HFF-Myc (cell line): ENCODE measurements around the gene TCF15.

Experiments used
- DNase-seq: peaks from one replicate; pipeline ENCODE4 v3.0.0-alpha.2; 2011; ENCODE audit warnings: low read depth; ENCODE audit errors: extremely low read depth
- H3K4me3 ChIP-seq: replicated peaks from 2 replicates; pipeline ENCODE4 v1.5.1; 2011; ENCODE audit warnings: low read depth, mild to moderate bottlenecking, control low read depth, low read length
- TF ChIP-seq, protein P1 (sequence below): IDR thresholded peaks from 2 replicates; pipeline ENCODE4 v1.5.1; 2012; ENCODE audit warnings: mild to moderate bottlenecking, low read depth, low read length, control low read depth; ENCODE audit errors: missing control alignments

The TCF15 gene

DNA sequence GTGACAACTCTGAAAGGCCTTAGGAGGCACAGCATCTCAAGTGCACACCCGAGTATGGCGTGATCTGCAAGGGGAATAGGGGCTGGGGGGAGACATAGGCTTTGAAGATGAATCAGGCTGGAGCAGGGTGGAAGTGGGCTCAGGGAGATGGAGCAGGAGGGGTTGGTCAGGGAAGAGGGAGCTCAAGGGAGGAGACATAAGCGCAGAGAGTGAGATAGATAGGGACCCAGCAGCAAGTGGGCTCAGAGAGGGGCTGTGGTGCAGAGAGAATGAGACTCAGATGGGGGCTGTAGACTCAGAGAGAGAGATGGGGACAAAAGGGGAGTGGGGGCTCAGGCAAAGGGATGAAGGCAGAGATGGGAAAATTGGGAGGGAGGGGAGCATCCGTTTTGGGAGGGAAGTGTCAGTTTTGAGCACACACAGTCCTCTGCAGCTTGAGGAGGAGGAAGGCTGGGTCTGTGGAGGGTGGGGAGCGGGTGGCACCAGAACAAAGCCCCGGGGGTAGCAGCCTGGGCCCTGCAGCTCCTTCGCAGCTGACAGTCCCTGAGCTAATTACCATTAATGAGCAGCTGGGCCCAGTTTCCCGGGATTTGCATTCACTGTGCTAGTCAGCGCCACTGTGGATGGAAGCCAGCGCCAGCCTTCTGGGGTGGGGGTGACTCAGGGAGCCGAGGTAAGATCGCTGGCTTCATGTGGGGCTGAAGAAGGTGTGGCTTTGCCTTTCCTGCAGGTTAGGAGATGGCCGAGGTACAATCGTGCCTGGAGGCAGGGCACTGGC, 24.2 kb upstream of the TCF15 start:
- no peak overlapping the region for H3K4me3 ChIP-seq
- TF ChIP-seq, protein P1, sequence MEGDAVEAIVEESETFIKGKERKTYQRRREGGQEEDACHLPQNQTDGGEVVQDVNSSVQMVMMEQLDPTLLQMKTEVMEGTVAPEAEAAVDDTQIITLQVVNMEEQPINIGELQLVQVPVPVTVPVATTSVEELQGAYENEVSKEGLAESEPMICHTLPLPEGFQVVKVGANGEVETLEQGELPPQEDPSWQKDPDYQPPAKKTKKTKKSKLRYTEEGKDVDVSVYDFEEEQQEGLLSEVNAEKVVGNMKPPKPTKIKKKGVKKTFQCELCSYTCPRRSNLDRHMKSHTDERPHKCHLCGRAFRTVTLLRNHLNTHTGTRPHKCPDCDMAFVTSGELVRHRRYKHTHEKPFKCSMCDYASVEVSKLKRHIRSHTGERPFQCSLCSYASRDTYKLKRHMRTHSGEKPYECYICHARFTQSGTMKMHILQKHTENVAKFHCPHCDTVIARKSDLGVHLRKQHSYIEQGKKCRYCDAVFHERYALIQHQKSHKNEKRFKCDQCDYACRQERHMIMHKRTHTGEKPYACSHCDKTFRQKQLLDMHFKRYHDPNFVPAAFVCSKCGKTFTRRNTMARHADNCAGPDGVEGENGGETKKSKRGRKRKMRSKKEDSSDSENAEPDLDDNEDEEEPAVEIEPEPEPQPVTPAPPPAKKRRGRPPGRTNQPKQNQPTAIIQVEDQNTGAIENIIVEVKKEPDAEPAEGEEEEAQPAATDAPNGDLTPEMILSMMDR, result no peak
- no peak for DNase-seq

GRCh38 chr20:631101-631500, 21.0 kb upstream of the TCF15 start:
- no peak overlapping the region for H3K4me3 ChIP-seq
- TF ChIP-seq, protein P1, result no peak
- DNase-seq, result no peak

DNA sequence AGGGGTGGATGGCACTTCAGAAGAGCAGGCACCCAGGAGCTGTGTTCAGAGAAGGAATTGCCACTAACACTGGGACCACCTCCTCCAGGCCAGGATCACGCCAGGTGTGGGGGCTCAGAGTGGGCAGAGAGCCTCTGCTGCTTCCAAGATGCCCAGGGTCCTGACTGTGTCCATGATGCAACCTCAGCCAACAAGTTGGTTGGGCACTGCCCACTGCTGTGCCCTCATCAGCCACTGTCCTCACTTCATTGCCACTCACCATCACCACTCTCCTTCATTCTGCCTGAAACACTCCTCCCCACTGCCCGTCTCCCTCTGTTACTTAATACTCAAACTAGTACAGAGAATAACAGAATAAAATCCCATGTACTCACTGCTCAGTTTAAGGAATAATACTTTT, 16.5 kb upstream of the TCF15 start:
- TF ChIP-seq, protein P1, result no peak
- DNase-seq, result no peak
- H3K4me3 ChIP-seq, result no peak overlapping the region

- TF ChIP-seq, protein P1, result no peak
Observed at GRCh38 chr20:625360-625932, 15.3 kb upstream of the TCF15 start.

DNA sequence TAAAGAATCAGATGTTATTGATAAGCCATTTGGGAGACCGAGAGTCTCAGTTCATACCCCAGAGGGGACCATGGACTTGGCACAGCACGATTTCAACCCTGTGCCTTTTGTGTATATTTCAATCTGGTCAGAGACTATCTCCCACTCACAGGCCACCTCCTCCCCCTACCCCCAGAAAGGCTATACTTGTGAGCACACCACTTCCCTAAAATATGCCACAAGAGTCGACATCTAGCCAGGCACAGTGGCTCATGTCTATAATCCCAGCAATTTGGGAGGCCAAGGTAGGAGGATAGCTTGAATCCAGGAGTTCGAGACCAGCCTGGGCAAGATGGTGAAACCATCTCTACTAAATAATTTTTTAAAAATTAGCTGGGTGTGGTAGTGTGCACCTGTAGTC, 13.6 kb upstream of the TCF15 start:
- H3K4me3 ChIP-seq, result no peak overlapping the region
- TF ChIP-seq, protein P1, result no peak
- DNase-seq, result no peak

More at GRCh38 chr20:625360-625932, 15.3 kb upstream of the TCF15 start:
- no peak overlapping the region for H3K4me3 ChIP-seq
- DNase-seq, result no peak

GRCh38 chr20:623021-623420, 12.9 kb upstream of the TCF15 start:
- DNase-seq, result no peak
- TF ChIP-seq, protein P1, result no peak
- H3K4me3 ChIP-seq, result no peak overlapping the region
